GM23338 (cell line): Measurements from ENCODE around the gene FAM204A. TPM values are rescaled to one million over a fixed set of nuclear protein-coding genes. Genes with fewer than 3 reads are reported as not detected.

ENCODE experiments used
- ATAC-seq: fragments of 200-7000 bp; cut with Tn5 transposase; 3 replicates; pipeline ENCODE4 v1.9.1; 2020
- DNase-seq: peaks from one replicate; pipeline ENCODE4 v3.0.0-alpha.2; 2015; ENCODE audit warnings: low spot score
- H2AFZ ChIP-seq: fragments of 200-600 bp; sonication (generic); 2 replicates; pipeline ENCODE4 v1.8.0; 2016; ENCODE audit warnings: antibody characterized with exemption, mild to moderate bottlenecking, moderate library complexity
- H3F3A ChIP-seq: fragments of 200-600 bp; sonication (generic); replicated peaks from 2 replicates; pipeline ENCODE4 v1.8.0; 2017; ENCODE audit warnings: antibody characterized with exemption, mixed run types, low read depth
- H3K27ac ChIP-seq: fragments of 200-600 bp; sonication (generic); 2 replicates; pipeline ENCODE4 v1.6.1; 2016; ENCODE audit warnings: low read depth
- H3K27me3 ChIP-seq: fragments of 200-600 bp; sonication (generic); 2 replicates; pipeline ENCODE4 v1.8.0; 2016; ENCODE audit warnings: mild to moderate bottlenecking, mixed run types, moderate library complexity; ENCODE audit not compliant: insufficient read depth
- H3K36me3 ChIP-seq: fragments of 200-600 bp; sonication (generic); 2 replicates; pipeline ENCODE4 v1.8.0; 2016; ENCODE audit warnings: mild to moderate bottlenecking; ENCODE audit not compliant: insufficient read depth
- H3K4me1 ChIP-seq: fragments of 200-600 bp; sonication (generic); 2 replicates; pipeline ENCODE4 v1.8.0; 2016; ENCODE audit warnings: mild to moderate bottlenecking, moderate library complexity; ENCODE audit not compliant: insufficient read depth
- H3K4me2 ChIP-seq: fragments of 200-600 bp; sonication (generic); 2 replicates; pipeline ENCODE4 v1.7.1; 2017; ENCODE audit warnings: mixed run types
- H3K4me3 ChIP-seq: fragments of 200-600 bp; sonication (generic); 2 replicates; pipeline ENCODE4 v1.6.1; 2016; ENCODE audit warnings: mixed run types
- H3K79me2 ChIP-seq: fragments of 200-600 bp; sonication (generic); replicated peaks from 2 replicates; pipeline ENCODE4 v1.8.0; 2017; ENCODE audit warnings: mild to moderate bottlenecking; ENCODE audit not compliant: insufficient read depth
- H3K9me2 ChIP-seq: fragments of 200-600 bp; sonication (generic); 2 replicates; pipeline ENCODE4 v1.8.0; 2017; ENCODE audit not compliant: insufficient read depth
- H4K20me1 ChIP-seq: fragments of 200-600 bp; sonication (generic); replicated peaks from 2 replicates; pipeline ENCODE4 v1.8.0; 2017; ENCODE audit warnings: mild to moderate bottlenecking; ENCODE audit not compliant: insufficient read depth
- H3K27ac Mint-ChIP-seq: 2 replicates; pipeline ENCODE4 v1.8.0; 2020; ENCODE audit warnings: inconsistent platforms, mild to moderate bottlenecking, moderate library complexity, mixed read lengths
- H3K27me3 Mint-ChIP-seq: 3 replicates; pipeline ENCODE4 v1.8.0; 2022; ENCODE audit warnings: low read depth, mild to moderate bottlenecking, moderate library complexity, mixed read lengths, inconsistent platforms; ENCODE audit not compliant: insufficient read depth, poor library complexity
- H3K36me3 Mint-ChIP-seq: 3 replicates; pipeline ENCODE4 v1.8.0; 2021; ENCODE audit warnings: low read depth, mild to moderate bottlenecking, inconsistent platforms, moderate library complexity, mixed read lengths
- H3K4me1 Mint-ChIP-seq: 3 replicates; pipeline ENCODE4 v1.8.0; 2020; ENCODE audit warnings: mild to moderate bottlenecking, inconsistent platforms, mixed read lengths
- H3K4me3 Mint-ChIP-seq: 3 replicates; pipeline ENCODE4 v1.8.0; 2021; ENCODE audit warnings: moderate library complexity, mild to moderate bottlenecking, inconsistent platforms, mixed read lengths
- H3K9me3 Mint-ChIP-seq: 3 replicates; pipeline ENCODE4 v1.8.0; 2020; ENCODE audit warnings: moderate library complexity, mild to moderate bottlenecking, inconsistent platforms, mixed read lengths
- CTCF ChIP-seq, 2 experiments: fragments of 200-600 bp in 1 of 2; sonication (generic) in 1 of 2; conservative IDR thresholded peaks; 2 replicates each; pipeline versions ENCODE4 v1.5.1 to v1.6.1; 2016 to 2017; ENCODE audit warnings: antibody characterized with exemption in 2 of 2, low read depth in 2 of 2, mild to moderate bottlenecking in 2 of 2, moderate library complexity in 1 of 2
- ETS1 ChIP-seq: IDR thresholded peaks from 2 replicates; pipeline ENCODE4 v1.6.1; 2016; ENCODE audit warnings: antibody characterized with exemption
- EZH2phosphoT487 ChIP-seq: fragments of 200-600 bp; sonication (generic); IDR thresholded peaks from one replicate; pipeline ENCODE4 v1.8.1; 2018; ENCODE audit warnings: antibody characterized with exemption; ENCODE audit not compliant: unreplicated experiment
- STAT1 ChIP-seq: IDR thresholded peaks from one replicate; pipeline ENCODE4 v1.6.1; 2016; ENCODE audit warnings: antibody characterized with exemption; ENCODE audit not compliant: unreplicated experiment
- ZNF114 ChIP-seq: fragments of 250-450 bp; sonication (Bioruptor Pico); IDR thresholded peaks from 2 replicates; pipeline ENCODE4 v1.5.0; 2020; ENCODE audit warnings: mild to moderate bottlenecking, moderate library complexity
- ZNF462 ChIP-seq: fragments of 250-450 bp; sonication (Bioruptor Pico); IDR thresholded peaks from 2 replicates; pipeline ENCODE4 v1.5.0; 2020; ENCODE audit warnings: mild to moderate bottlenecking, moderate library complexity
- polyA plus RNA-seq: library from polyadenylated mRNA; unstranded; fragments of >200 nt; fragmentation: Nextera tagmentation; extraction: Ambion mirVana; gene quantifications from 2 replicates; pipeline ENCODE4 v1.2.1, GENCODE V29; 2016
- total RNA-seq: library from RNA; depleted of rRNA; stranded (reverse); fragments of >200 nt; shearing (Covaris generic); gene quantifications from 2 replicates; pipeline ENCODE4 v1.2.3, GENCODE V29; 2014

FAM204A gene
- total and polyA plus RNA-seq, 2 experiments from 2014 or later, result 31.6 to 72.0 TPM

GRCh38 chr10:118256825-118257570 is 85.1 kb downstream of the FAM204A start:
- peaks cover 17% of the 10 kb centered on the region for H3K4me1 Mint-ChIP-seq
- H3K36me3 Mint-ChIP-seq, result no peaks in the 10 kb centered on the region
- H3K4me3 Mint-ChIP-seq, result no peak overlapping the region
- peaks cover 27% of the 10 kb centered on the region for H3K27me3 ChIP-seq
- H3K36me3 ChIP-seq, result no peaks in the 10 kb centered on the region
- ATAC-seq (no peak), DNase-seq (no peak)
- no peaks in the 10 kb centered on the region for H3K9me3 Mint-ChIP-seq
- no peak for TF ChIP-seq ZNF114 (CRISPR knock-in tag)
- TF ChIP-seq CTCF (conservative IDR thresholded peaks at IDR 0.05; ENCODE audit: low read depth in 2 of 2), result no peak
- no peak for TF ChIP-seq EZH2phosphoT487
- no peak for TF ChIP-seq STAT1
- TF ChIP-seq ZNF462 (CRISPR knock-in tag), result no peak
- TF ChIP-seq ETS1, result no peak
- H3K27ac ChIP-seq, result no peak overlapping the region
- H3K79me2 ChIP-seq, result no peaks in the 10 kb centered on the region
- no peaks in the 10 kb centered on the region; the same call in 1 of the 2 replicates for H4K20me1 ChIP-seq
- peaks cover 3% of the 10 kb centered on the region for H3K27me3 Mint-ChIP-seq
- no peaks in the 10 kb centered on the region for H3K9me2 ChIP-seq
- H3K27ac Mint-ChIP-seq, result no peak overlapping the region
- H3K4me3 ChIP-seq, result no peak overlapping the region
- H3F3A ChIP-seq, result no peaks in the 10 kb centered on the region
- peaks cover 8% of the 10 kb centered on the region; the same call in 1 of the 2 replicates for H3K4me1 ChIP-seq
- no peak overlapping the region for H2AFZ ChIP-seq
- no peak overlapping the region for H3K4me2 ChIP-seq
